Mesenchymal stem cell (in vitro differentiated cells and primary cell): Measurements from ENCODE around the gene ITPKB.
A peak's percentile ranks its signal among the peaks of the same experiment; 100 is the strongest.

Source experiments
- DNase-seq: peaks from one replicate; pipeline ENCODE4 v3.0.0-alpha.2; 2013
- H2AFZ ChIP-seq: one replicate; pipeline ENCODE4 v1.6.1; 2013; ENCODE audit warnings: low read depth, mild to moderate bottlenecking, control low read depth, inconsistent platforms, low read length, moderate library complexity
- H2AK5ac ChIP-seq: 2 replicates; pipeline ENCODE4 v1.6.1; 2013; ENCODE audit warnings: low read length, moderate library complexity, mild to moderate bottlenecking, inconsistent platforms; ENCODE audit not compliant: severe bottlenecking
- H2BK120ac ChIP-seq: one replicate; pipeline ENCODE4 v1.6.1; 2013; ENCODE audit warnings: low read depth, mild to moderate bottlenecking, inconsistent platforms, low read length, moderate library complexity
- H2BK12ac ChIP-seq, 2 experiments: one replicate each; pipeline ENCODE4 v1.6.1; 2013; ENCODE audit warnings: inconsistent platforms in 2 of 2, low read length in 2 of 2, mild to moderate bottlenecking in 2 of 2, moderate library complexity in 2 of 2, control low read depth in 1 of 2
- H2BK15ac ChIP-seq: one replicate; pipeline ENCODE4 v1.6.1; 2013; ENCODE audit warnings: mild to moderate bottlenecking, low read depth, inconsistent platforms; ENCODE audit not compliant: poor library complexity, severe bottlenecking
- H2BK5ac ChIP-seq: 2 replicates; pipeline ENCODE4 v1.6.1; 2013; ENCODE audit warnings: low read depth, mild to moderate bottlenecking, low read length, control low read depth, inconsistent platforms; ENCODE audit not compliant: poor library complexity, severe bottlenecking
- H3K14ac ChIP-seq, 2 experiments: one replicate each; pipeline ENCODE4 v1.6.1; 2013; ENCODE audit warnings: inconsistent platforms in 2 of 2, low read length in 2 of 2, control low read depth in 1 of 2, mild to moderate bottlenecking in 1 of 2, moderate library complexity in 1 of 2
- H3K18ac ChIP-seq, 2 experiments: one replicate each; pipeline ENCODE4 v1.6.1; 2013; ENCODE audit warnings: inconsistent platforms in 2 of 2, low read length in 2 of 2, control low read depth in 1 of 2, low read depth in 1 of 2, mild to moderate bottlenecking in 1 of 2
- H3K23ac ChIP-seq, 2 experiments: one replicate each; pipeline ENCODE4 v1.6.1; 2013; ENCODE audit warnings: inconsistent platforms in 2 of 2, low read length in 2 of 2, mild to moderate bottlenecking in 2 of 2, moderate library complexity in 2 of 2, control low read depth in 1 of 2
- H3K27ac ChIP-seq: 2 replicates; pipeline ENCODE4 v1.5.1; 2013; ENCODE audit warnings: mild to moderate bottlenecking, moderate library complexity, low read length, control low read depth, inconsistent platforms; ENCODE audit not compliant: poor library complexity, severe bottlenecking
- H3K27me3 ChIP-seq, 2 experiments: 2 replicates each; pipeline versions ENCODE4 v1.6.1 to v1.7.0; 2013; ENCODE audit warnings: low read length in 2 of 2, mild to moderate bottlenecking in 2 of 2, moderate library complexity in 2 of 2, control low read depth in 1 of 2, inconsistent platforms in 1 of 2; ENCODE audit not compliant: control insufficient read depth in 1 of 2, insufficient read depth in 1 of 2
- H3K36me3 ChIP-seq, 2 experiments: 2 replicates each; pipeline versions ENCODE4 v1.6.1 to v1.7.0; 2013; ENCODE audit warnings: low read length in 2 of 2, control low read depth in 1 of 2, inconsistent platforms in 1 of 2, low read depth in 1 of 2, mild to moderate bottlenecking in 1 of 2; ENCODE audit not compliant: insufficient read depth in 2 of 2, control insufficient read depth in 1 of 2
- H3K4ac ChIP-seq, 2 experiments: one replicate each; pipeline ENCODE4 v1.6.1; 2013; ENCODE audit warnings: inconsistent platforms in 2 of 2, low read length in 2 of 2, mild to moderate bottlenecking in 2 of 2, moderate library complexity in 2 of 2, control low read depth in 1 of 2, low read depth in 1 of 2
- H3K4me1 ChIP-seq: 2 replicates; pipeline ENCODE4 v1.6.1; 2013; ENCODE audit warnings: low read depth, low read length, control low read depth; ENCODE audit not compliant: control insufficient read depth, insufficient read depth
- H3K4me2 ChIP-seq: 2 replicates; pipeline ENCODE4 v1.6.1; 2013; ENCODE audit warnings: low read length, mild to moderate bottlenecking, inconsistent platforms; ENCODE audit not compliant: poor library complexity, severe bottlenecking
- H3K4me3 ChIP-seq, 2 experiments: 2 replicates each; pipeline versions ENCODE4 v1.5.1 to v1.7.0; 2013; ENCODE audit warnings: low read length in 2 of 2, mild to moderate bottlenecking in 2 of 2, control low read depth in 1 of 2, low read depth in 1 of 2; ENCODE audit not compliant: insufficient read depth in 1 of 2
- H3K79me1 ChIP-seq: replicated peaks from 2 replicates; pipeline ENCODE4 v1.6.1; 2013; ENCODE audit warnings: mild to moderate bottlenecking, control low read depth, low read length, inconsistent platforms; ENCODE audit not compliant: poor library complexity, severe bottlenecking
- H3K9ac ChIP-seq: 2 replicates; pipeline ENCODE4 v1.7.0; 2013; ENCODE audit warnings: mild to moderate bottlenecking, low read length, moderate library complexity
- H3K9me3 ChIP-seq: 2 replicates; pipeline ENCODE4 v1.7.0; 2013; ENCODE audit warnings: mild to moderate bottlenecking, low read length; ENCODE audit not compliant: control insufficient read depth
- H4K8ac ChIP-seq: one replicate; pipeline ENCODE4 v1.6.1; 2013; ENCODE audit warnings: inconsistent platforms, mild to moderate bottlenecking, low read length, moderate library complexity
- H4K91ac ChIP-seq: one replicate; pipeline ENCODE4 v1.6.1; 2013; ENCODE audit warnings: mild to moderate bottlenecking, low read length, inconsistent platforms
- WGBS: methylation state at CpG from one replicate; pipeline ENCODE4 v1.1.7; 2013; ENCODE audit warnings: mixed read lengths; 5-methylcytosine and 5-hydroxymethylcytosine counted together

ITPKB gene

DNA sequence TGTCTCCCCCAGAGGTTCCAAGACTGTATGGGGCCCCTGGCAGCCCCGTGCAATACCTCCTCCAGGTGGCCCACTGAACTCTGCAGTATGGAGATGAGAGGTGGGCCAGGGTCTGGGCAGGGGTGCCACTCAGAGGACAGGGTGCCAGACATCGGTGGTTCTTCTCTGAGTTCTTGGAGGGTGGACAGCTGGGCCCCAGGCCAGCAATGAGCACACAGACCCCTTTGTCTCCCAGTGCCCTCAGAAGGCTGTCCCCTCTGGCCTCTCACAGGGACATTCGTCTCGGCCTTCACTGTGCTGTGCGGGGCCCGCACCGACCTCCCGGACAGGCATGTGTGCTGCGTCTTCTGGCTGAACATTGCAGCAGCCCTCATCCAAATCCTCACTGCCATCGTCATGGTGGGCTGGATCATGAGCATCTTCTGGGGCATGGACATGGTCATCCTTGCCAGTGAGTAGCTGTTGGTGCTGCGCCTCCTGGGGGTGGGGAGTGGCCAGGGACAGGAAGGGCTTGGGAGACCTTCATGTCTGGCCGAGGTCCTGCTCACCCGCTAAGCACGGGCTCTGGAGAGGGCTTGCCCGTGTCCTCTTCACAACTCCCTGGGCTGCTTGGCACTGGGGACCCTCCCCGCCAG is 142.4 kb downstream of the ITPKB start:
- no peak overlapping the region for H3K18ac ChIP-seq
- H3K27me3 ChIP-seq = peaks cover 28 to 51% of the 10 kb centered on the region in 2 experiments
- H2BK5ac ChIP-seq = no peak overlapping the region
- H3K9ac ChIP-seq = no peak overlapping the region
- DNase-seq = no peak
- no peak overlapping the region for H2BK12ac ChIP-seq
- H2AFZ ChIP-seq = no peak overlapping the region
- H2AK5ac ChIP-seq = no peak overlapping the region
- H3K27ac ChIP-seq = no peak overlapping the region
- no peak overlapping the region for H3K23ac ChIP-seq
- no peaks in the 10 kb centered on the region for H3K36me3 ChIP-seq
- H3K14ac ChIP-seq = no peak overlapping the region
- H3K4me2 ChIP-seq = no peak overlapping the region
- WGBS = 85% methylated on average over 15 of the region's 16 CpGs
- H2BK15ac ChIP-seq = no peak overlapping the region
- H3K79me1 ChIP-seq = no peaks in the 10 kb centered on the region
- H2BK120ac ChIP-seq = no peak overlapping the region
- peaks cover 6% of the 10 kb centered on the region for H3K9me3 ChIP-seq
- no peak overlapping the region for H4K8ac ChIP-seq
- H3K4me1 ChIP-seq = no peaks in the 10 kb centered on the region
- no peak overlapping the region for H4K91ac ChIP-seq
- no peak overlapping the region for H3K4me3 ChIP-seq
- H3K4ac ChIP-seq = no peak overlapping the region

DNA sequence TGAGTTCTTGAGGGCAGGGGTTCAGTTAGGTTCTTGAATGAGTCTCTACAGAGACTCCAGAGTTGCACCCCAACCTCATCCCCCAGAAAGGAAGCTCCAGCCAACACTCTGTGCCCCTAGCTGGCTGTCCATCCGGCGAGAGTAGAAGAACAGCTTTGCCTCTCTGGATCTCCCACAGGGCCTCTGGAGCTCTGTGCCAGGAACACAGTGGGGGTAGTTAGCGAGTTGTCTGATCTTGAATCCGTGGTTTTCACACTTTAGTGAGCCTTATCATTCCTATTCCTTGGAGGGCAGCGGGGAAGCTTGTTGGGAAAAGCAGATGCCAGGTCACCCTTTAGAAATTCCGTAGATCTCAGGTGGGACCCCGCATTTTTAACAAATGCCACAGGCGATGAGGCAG is 145.5 kb downstream of the ITPKB start:
- no peak overlapping the region for H3K9ac ChIP-seq
- no peak overlapping the region for H2BK120ac ChIP-seq
- no peak overlapping the region for H3K4me2 ChIP-seq
- no peak overlapping the region for H2BK5ac ChIP-seq
- no peaks in the 10 kb centered on the region for H3K79me1 ChIP-seq
- no peak overlapping the region for H2AK5ac ChIP-seq
- no peak overlapping the region for H2AFZ ChIP-seq
- no peak overlapping the region for H3K23ac ChIP-seq
- no peak overlapping the region for H3K14ac ChIP-seq
- H3K36me3 ChIP-seq = no peaks in the 10 kb centered on the region
- no peak overlapping the region for H4K91ac ChIP-seq
- no peak overlapping the region for H2BK12ac ChIP-seq
- H3K4ac ChIP-seq = no peak overlapping the region
- peaks cover 1% of the 10 kb centered on the region for H3K4me1 ChIP-seq
- WGBS = 69% methylated on average over 8 of the region's 8 CpGs
- no peak for DNase-seq
- H4K8ac ChIP-seq = no peak overlapping the region
- no peak overlapping the region for H2BK15ac ChIP-seq
- H3K27me3 ChIP-seq = peaks cover 18 to 38% of the 10 kb centered on the region in 2 experiments
- no peak overlapping the region for H3K27ac ChIP-seq
- peaks cover 6% of the 10 kb centered on the region for H3K9me3 ChIP-seq
- no peak overlapping the region for H3K4me3 ChIP-seq
- H3K18ac ChIP-seq = no peak overlapping the region

DNA sequence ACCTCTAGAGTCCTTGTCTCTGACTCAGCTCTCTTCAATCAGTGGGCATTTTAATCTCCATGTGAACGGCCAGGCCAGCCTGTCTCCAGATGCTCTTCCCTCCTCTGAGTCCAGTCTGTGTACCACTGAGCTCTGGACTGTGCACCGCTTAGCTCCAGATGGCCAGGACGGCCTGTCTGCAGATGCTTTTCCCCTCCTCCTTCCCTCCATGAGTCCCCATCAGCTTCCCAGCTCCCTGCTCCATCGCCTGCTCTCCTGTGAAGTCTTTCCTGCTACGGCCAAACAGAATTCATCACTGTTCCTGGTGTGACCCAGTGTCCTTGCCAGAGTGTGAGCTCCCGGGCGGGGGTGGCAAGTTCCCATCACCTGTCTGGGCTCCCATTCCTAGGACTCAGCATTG is 148.5 kb downstream of the ITPKB start:
- H2BK12ac ChIP-seq = no peak overlapping the region
- no peak overlapping the region for H2BK15ac ChIP-seq
- no peak overlapping the region for H3K9ac ChIP-seq
- H2AFZ ChIP-seq = no peak overlapping the region
- no peaks in the 10 kb centered on the region for H3K36me3 ChIP-seq
- H3K4me2 ChIP-seq = no peak overlapping the region
- peaks cover 4% of the 10 kb centered on the region for H3K9me3 ChIP-seq
- no peak overlapping the region for H3K4ac ChIP-seq
- no peak overlapping the region for H3K27ac ChIP-seq
- no peak overlapping the region for H2BK5ac ChIP-seq
- no peak overlapping the region for H4K8ac ChIP-seq
- 75% methylated on average over 7 of the region's 7 CpGs for WGBS
- no peak overlapping the region for H3K18ac ChIP-seq
- no peak for DNase-seq
- no peak overlapping the region for H4K91ac ChIP-seq
- H3K4me3 ChIP-seq = no peak overlapping the region
- H2BK120ac ChIP-seq = no peak overlapping the region
- peaks cover 4 to 20% of the 10 kb centered on the region in 2 experiments for H3K27me3 ChIP-seq
- H3K79me1 ChIP-seq = no peaks in the 10 kb centered on the region
- H3K14ac ChIP-seq = no peak overlapping the region
- no peak overlapping the region for H2AK5ac ChIP-seq
- H3K4me1 ChIP-seq = peaks cover 13% of the 10 kb centered on the region
- no peak overlapping the region for H3K23ac ChIP-seq

DNA sequence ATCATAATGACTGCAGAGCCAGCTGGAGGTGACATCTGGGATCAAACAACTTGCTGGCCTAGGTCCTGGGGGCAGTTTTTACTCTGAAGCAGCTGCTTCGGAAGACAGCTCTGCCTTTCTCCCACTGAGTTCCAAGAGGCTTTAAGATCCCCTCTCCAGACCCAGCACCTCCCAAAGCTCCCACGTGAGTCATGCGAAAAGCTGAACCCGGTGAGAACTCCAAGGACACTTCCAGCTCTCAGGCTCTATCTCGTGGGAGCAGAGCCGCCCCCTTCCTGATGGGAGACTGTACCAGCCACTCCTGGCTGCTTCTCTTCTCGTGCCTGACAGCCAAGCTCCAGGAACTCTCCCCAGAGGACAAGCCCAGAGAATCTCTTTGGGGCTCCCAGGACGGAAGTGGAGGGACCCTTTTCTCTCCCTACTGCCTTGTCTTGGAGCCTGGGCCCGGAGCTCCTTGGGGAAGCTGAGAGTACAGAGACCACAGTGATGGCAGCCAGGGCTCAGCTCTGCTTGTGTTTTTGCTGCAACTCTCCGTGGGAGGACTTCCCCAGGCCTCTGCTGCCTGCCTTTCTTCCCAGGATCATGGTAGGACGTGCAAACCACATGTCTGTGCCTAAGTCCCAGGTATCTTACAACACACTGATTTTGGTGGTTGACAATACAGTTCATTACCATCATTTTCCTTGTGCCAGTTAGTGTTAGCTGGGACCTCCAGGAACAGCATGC is 149.9 kb downstream of the ITPKB start:
- Histone ChIP-seq H3K79me1 (no peaks in the 10 kb centered on the region), H3K18ac (no peak overlapping the region), H3K4me2 (no peak overlapping the region), H4K91ac (no peak overlapping the region), H3K9ac (peak overlapping the region; percentile 8), H3K4me3 (no peak overlapping the region), H2AFZ (no peak overlapping the region), H3K23ac (no peak overlapping the region), H2BK5ac (no peak overlapping the region), H2BK12ac (no peak overlapping the region), H2BK120ac (no peak overlapping the region), H3K36me3 (no peaks in the 10 kb centered on the region), H3K27ac (no peak overlapping the region), H3K4me1 (peaks cover 13% of the 10 kb centered on the region), H2BK15ac (no peak overlapping the region), H3K4ac (no peak overlapping the region), H3K9me3 (no peaks in the 10 kb centered on the region), H2AK5ac (no peak overlapping the region), H3K27me3 (peaks cover 0 to 10% of the 10 kb centered on the region in 2 experiments), H4K8ac (no peak overlapping the region), H3K14ac (no peak overlapping the region)
- WGBS = 55% methylated on average over 11 of the region's 11 CpGs
- no peak for DNase-seq
